HG02970 (cell line): ENCODE measurements around the gene URB1.
A peak's percentile ranks its signal among the peaks of the same experiment; 100 is the strongest.
"Not testable (repeated sequence)": the region's sequence is repeated elsewhere in the genome, so short reads cannot be mapped to it uniquely, and the experiment has no call there.

Experiments used
- ATAC-seq: cut with Tn5 transposase; IDR thresholded peaks from one replicate; pipeline ENCODE4 v1.9.1; 2021; ENCODE audit warnings: mild to moderate bottlenecking, moderate library complexity, moderate number of reproducible peaks; ENCODE audit not compliant: unreplicated experiment, low FRiP score

URB1 gene

GRCh38 chr21:32303385-32303784, 89.4 kb downstream of the URB1 start:
- ATAC-seq = no peak

DNA sequence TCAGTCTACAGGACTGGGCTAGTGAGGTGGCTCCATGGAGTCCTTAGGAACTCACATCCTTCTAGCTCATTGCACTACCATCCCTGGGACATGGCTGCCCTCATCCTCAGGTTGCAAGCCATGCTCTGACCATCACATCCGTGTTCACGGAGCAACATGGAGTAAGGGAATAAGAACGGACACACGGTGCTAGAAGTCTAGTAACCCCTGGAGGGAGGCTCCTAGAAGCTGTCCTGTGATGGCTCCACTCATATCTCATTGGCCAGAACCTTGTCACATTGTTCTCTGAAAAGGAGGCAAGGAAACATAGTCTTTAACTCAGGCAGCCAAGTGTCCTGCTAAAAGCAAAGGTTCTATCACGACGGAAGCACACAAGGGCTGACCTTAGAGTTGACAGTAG, 90.3 kb downstream of the URB1 start:
- no peak for ATAC-seq

- ATAC-seq = no peak
Observed at GRCh38 chr21:32301596-32301995, 91.2 kb downstream of the URB1 start.

GRCh38 chr21:32300117-32300681, 92.6 kb downstream of the URB1 start:
- no peak for ATAC-seq

GRCh38 chr21:32299695-32300094, 93.1 kb downstream of the URB1 start:
- ATAC-seq = no peak

DNA sequence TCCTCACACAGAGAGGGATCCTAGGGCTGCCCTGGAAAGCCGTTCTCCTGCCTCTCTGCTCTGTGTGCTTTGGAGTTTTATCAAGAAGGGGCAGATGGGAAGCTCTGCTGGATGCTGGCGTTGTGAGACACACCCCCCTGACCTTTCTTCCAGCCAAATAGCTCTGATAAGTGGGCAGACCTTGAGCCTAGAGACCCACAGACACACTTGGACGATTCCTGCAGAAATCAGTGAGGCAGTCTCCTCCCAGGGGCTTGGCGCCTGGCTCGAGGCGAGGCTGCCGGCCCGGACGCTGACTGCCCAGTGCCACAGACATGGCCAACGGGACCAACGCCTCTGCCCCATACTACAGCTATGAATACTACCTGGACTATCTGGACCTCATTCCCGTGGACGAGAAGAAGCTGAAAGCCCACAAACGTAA, 94.1 kb downstream of the URB1 start, which contains the start of gene MRAP:
Gene MRAP, plus strand, starts transcription at position 198 of the 424 bp plus-strand sequence. Its CDS starts 117 bp downstream, at position 315.
- ATAC-seq = no peak

DNA sequence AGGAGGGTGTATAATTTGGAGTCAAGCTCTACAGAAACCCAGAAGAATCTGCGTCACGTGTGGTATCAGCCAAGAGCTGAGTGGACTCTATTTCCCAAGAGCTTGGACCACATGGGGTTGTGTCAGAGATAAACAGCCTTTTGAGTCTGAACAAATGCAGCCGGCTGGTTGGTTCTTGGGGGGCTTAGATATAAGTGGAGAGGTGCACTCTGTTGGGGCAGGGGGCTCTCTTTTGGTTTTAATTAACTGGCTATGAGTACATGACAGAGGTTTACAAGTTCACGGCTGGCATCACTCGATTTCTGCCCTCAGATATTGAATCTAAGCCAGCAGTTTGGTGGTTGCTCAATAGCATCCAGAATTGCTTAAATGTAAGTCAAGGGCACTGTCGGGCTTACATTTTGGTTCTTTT, 94.7 kb downstream of the URB1 start:
- ATAC-seq = no peak

- no peak for ATAC-seq
Observed at GRCh38 chr21:32297449-32297848, 95.4 kb downstream of the URB1 start.

GRCh38 chr21:32285476-32285875, 107.3 kb downstream of the URB1 start:
- ATAC-seq = no peak

DNA sequence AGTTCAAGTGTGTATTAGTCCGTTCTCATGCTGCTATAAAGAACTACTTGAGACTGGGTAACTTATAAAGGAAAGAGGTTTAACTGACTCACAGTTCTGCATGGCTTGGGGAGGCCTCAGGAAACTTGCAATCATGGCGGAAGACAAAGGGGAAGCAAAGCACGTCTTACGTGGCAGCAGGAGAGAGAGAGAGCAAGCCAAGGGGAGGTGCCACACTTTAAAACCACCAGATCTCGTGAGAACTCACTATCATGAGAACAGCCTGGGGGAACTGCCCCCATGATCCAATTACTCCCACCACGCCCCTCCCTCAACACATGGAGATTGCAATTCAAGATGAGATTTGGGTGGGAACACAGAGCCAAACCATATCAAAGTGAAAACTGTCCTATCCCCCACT, 109.8 kb downstream of the URB1 start:
- no peak for ATAC-seq

GRCh38 chr21:32281531-32281930, 111.3 kb downstream of the URB1 start:
- ATAC-seq = no peak

DNA sequence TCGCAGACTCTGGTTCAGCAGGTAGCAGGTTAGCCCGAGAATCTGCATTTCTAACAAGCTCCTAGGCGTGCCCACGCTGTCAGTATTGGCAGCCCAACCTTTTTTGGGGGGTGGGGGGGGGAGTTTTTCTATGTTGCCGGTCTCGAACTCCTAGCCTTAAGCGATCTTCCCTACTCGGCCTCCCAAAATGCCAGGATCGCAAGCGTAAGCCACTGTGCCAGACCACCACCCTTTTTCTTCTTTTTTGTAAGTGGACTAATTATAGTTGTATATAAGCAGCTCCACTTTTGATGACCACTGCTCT, 113.5 kb downstream of the URB1 start:
- ATAC-seq = no peak

DNA sequence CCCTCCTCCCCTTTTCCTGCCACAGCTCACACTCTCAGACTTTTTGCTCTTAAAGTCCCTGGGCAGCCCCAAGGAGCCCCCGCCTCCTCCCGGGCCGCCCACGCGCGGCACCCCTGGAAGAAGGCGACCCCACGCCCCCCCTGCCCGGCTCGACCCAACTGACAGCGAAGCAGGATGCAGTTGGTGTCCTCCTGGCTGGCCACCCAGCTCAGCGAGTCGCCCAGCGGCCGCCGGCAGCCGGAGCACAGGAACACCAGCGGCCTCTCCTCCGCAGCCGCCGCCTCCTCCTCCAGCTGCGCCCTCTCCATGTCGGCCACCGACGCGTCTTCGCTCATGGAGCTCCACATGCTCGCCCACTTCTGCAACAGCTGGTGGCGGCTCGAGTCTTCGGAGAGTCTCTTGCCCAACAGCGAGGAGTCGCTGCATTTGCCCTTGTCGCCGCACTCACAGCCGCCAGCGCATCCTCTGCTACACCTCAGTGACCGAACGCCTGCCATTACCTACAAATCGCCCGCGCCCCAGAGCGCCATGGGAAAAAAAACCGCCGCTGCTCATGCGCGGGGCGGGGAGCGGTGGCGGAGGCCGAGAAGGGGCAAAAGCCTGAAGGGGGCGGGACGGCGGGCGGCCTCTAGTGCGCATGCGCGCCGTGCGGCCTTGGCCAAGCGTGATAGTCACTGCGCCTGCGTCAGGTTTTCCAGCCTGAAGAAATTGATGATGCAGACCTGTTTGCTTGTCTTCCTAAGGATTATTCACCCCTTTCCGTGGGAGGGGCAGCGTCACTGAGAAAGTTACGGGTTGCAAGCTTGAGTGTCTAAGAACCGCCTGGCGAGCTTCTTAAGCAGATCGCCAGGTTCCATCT, 114.1 kb downstream of the URB1 start, which contains the start of gene MIS18A:
Gene MIS18A, minus strand, starts transcription at position 532 of the 859 bp plus-strand sequence. Its CDS starts 35 bp downstream, at position 497.
- ATAC-seq = peak; percentile 99

GRCh38 chr21:32278103-32278502, 114.7 kb downstream of the URB1 start:
- ATAC-seq = no peak

GRCh38 chr21:32276671-32277070, 116.1 kb downstream of the URB1 start:
- no peak for ATAC-seq

DNA sequence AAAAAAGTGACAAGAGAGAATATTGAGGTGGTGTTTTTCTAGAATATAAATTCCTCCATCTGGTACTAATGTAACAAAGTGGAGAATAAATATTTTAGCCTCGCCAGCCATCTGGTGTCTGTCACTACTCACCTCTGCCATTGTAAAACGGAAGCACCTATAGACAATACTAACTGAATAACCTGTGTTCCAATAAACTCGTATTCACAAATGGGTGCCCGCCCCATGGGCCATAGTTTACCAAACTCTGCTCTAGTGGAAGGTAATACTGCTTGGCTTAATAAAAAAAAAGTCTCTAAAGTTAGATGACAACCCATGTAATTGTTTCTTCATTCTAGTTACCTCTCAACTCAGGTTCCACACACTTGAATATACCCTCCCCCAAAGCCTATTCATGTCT, 122.1 kb downstream of the URB1 start:
- no peak for ATAC-seq

DNA sequence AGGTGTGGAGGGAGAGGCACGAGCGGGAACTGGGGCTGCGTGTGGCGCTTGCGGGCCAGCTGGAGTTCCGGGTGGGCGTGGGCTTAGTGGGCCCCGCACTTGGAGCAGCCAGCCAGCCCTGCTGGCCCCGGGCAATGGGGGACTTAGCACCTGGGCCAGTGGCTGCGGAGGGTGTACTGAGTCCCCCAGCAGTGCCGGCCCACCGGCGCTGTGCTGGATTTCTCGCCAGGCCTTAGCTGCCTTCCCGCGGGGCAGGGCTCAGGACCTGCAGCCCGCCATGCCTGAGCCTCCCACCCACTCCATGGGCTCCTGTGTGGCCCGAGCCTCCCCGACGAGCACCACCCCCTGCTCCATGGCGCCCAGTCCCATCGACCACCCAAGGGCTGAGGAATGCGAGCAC, 127.5 kb downstream of the URB1 start:
- not testable (repeated sequence) for ATAC-seq

- ATAC-seq = no peak
Observed at GRCh38 chr21:32261929-32262328, 130.9 kb downstream of the URB1 start.
